Glutamatergic neuron (in vitro differentiated cells): ENCODE results near the gene GPR156. TPM values are rescaled to one million over a fixed set of nuclear protein-coding genes. Genes with fewer than 3 reads are reported as not detected.
A peak's percentile ranks its signal among the peaks of the same experiment; 100 is the strongest.
"Not testable (repeated sequence)": the region's sequence is repeated elsewhere in the genome, so short reads cannot be mapped to it uniquely, and the experiment has no call there.

ENCODE experiments used
- DNase-seq: peaks from one replicate; pipeline ENCODE4 v3.0.0; 2022
- H3K27ac Mint-ChIP-seq: one replicate; pipeline ENCODE4 v1.8.0; 2020; ENCODE audit warnings: mild to moderate bottlenecking, mixed read lengths, inconsistent platforms; ENCODE audit not compliant: unreplicated experiment
- H3K27me3 Mint-ChIP-seq: one replicate; pipeline ENCODE4 v1.8.0; 2020; ENCODE audit warnings: mild to moderate bottlenecking, moderate library complexity, mixed read lengths, inconsistent platforms; ENCODE audit not compliant: unreplicated experiment
- H3K36me3 Mint-ChIP-seq: one replicate; pipeline ENCODE4 v1.8.0; 2020; ENCODE audit warnings: mild to moderate bottlenecking, mixed read lengths, inconsistent platforms; ENCODE audit not compliant: unreplicated experiment
- H3K4me1 Mint-ChIP-seq: one replicate; pipeline ENCODE4 v1.8.0; 2020; ENCODE audit warnings: mild to moderate bottlenecking, low read depth, mixed read lengths, inconsistent platforms; ENCODE audit not compliant: unreplicated experiment
- H3K4me3 Mint-ChIP-seq: one replicate; pipeline ENCODE4 v1.8.0; 2020; ENCODE audit warnings: mild to moderate bottlenecking, mixed read lengths, inconsistent platforms; ENCODE audit not compliant: unreplicated experiment
- H3K9me3 Mint-ChIP-seq: one replicate; pipeline ENCODE4 v1.8.0; 2020; ENCODE audit warnings: mild to moderate bottlenecking, moderate library complexity, mixed read lengths, inconsistent platforms; ENCODE audit not compliant: unreplicated experiment
- total RNA-seq: library from RNA; stranded (reverse); fragmentation: NEBNext Ultra II Directional; extraction: Animal tissue kit (Norgen Biotek cat#: 25700); gene quantifications from one replicate; pipeline ENCODE4 v1.2.1, GENCODE V29; 2021; ENCODE audit not compliant: unreplicated experiment
- TF ChIP-seq, protein P1 (sequence below): fragments of 200-600 bp; sonication (generic); IDR thresholded peaks from one replicate; pipeline ENCODE4 v1.5.0; 2021; ENCODE audit not compliant: partially characterized antibody, unreplicated experiment

GPR156 gene
- total RNA-seq, 1 donor from 2014 or later, result 0.83 TPM

- no peaks in the 10 kb centered on the region for H3K4me1 Mint-ChIP-seq
- TF ChIP-seq, protein P1, sequence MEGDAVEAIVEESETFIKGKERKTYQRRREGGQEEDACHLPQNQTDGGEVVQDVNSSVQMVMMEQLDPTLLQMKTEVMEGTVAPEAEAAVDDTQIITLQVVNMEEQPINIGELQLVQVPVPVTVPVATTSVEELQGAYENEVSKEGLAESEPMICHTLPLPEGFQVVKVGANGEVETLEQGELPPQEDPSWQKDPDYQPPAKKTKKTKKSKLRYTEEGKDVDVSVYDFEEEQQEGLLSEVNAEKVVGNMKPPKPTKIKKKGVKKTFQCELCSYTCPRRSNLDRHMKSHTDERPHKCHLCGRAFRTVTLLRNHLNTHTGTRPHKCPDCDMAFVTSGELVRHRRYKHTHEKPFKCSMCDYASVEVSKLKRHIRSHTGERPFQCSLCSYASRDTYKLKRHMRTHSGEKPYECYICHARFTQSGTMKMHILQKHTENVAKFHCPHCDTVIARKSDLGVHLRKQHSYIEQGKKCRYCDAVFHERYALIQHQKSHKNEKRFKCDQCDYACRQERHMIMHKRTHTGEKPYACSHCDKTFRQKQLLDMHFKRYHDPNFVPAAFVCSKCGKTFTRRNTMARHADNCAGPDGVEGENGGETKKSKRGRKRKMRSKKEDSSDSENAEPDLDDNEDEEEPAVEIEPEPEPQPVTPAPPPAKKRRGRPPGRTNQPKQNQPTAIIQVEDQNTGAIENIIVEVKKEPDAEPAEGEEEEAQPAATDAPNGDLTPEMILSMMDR, result no peak
- no peak overlapping the region for H3K27ac Mint-ChIP-seq
- H3K36me3 Mint-ChIP-seq, result no peaks in the 10 kb centered on the region
- no peak for DNase-seq
- H3K9me3 Mint-ChIP-seq, result no peaks in the 10 kb centered on the region
- no peak overlapping the region for H3K4me3 Mint-ChIP-seq
- H3K27me3 Mint-ChIP-seq, result no peaks in the 10 kb centered on the region
Observed at GRCh38 chr3:120299403-120299802, 14.4 kb upstream of the GPR156 start.

DNA sequence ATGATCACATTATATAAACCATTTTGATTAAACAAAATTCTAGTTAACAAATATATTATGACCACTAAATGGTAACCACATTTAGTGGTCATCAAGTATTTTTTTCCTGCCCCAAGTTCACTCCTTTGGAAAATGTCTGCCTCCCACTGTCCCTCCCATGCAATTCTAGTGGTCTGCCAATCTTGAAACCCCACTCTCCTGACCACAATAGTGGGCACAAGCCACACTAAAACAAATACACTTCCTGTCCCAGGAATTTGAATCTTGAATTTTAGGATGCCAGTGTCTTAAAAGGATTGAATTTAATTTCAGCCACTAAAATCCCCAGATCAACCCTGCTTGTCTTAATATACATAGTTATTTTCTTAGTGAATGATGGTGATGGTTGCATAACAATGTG, 14.0 kb upstream of the GPR156 start:
- H3K27ac Mint-ChIP-seq, result no peak overlapping the region
- H3K27me3 Mint-ChIP-seq, result no peaks in the 10 kb centered on the region
- TF ChIP-seq, protein P1, result no peak
- peaks cover under 1% of the 10 kb centered on the region for H3K9me3 Mint-ChIP-seq
- H3K4me1 Mint-ChIP-seq, result no peaks in the 10 kb centered on the region
- H3K4me3 Mint-ChIP-seq, result no peak overlapping the region
- DNase-seq, result no peak
- no peaks in the 10 kb centered on the region for H3K36me3 Mint-ChIP-seq

DNA sequence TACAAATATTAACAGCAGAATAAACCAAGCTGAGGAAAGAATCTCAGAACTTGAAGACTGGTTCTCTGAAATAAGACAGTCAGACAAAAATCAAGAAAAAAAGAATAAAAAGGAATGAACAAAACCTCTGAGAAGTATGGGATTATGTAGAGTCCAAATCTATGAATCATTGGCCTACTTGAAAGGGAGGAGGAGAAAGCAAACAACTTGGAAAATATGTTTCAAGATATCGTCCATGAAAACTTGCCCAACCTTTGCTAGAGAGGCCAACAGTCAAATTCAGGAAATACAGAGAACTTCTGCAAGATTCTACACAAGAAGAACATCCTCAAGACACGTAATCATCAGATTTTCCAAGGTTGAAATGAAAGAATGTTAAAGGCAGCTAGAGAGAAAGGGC, 6.5 kb upstream of the GPR156 start:
- not testable (repeated sequence) for H3K27me3 Mint-ChIP-seq, H3K4me1 Mint-ChIP-seq, H3K27ac Mint-ChIP-seq, DNase-seq, H3K9me3 Mint-ChIP-seq, H3K4me3 Mint-ChIP-seq
- H3K36me3 Mint-ChIP-seq, result peaks cover 16% of the 10 kb centered on the region

- DNase-seq, result no peak
- H3K36me3 Mint-ChIP-seq, result peaks cover 16% of the 10 kb centered on the region
- no peak overlapping the region for H3K4me3 Mint-ChIP-seq
- peaks cover 13% of the 10 kb centered on the region for H3K27me3 Mint-ChIP-seq
- H3K9me3 Mint-ChIP-seq, result peaks cover 9% of the 10 kb centered on the region
- no peak overlapping the region for H3K27ac Mint-ChIP-seq
- peaks cover 2% of the 10 kb centered on the region for H3K4me1 Mint-ChIP-seq
- TF ChIP-seq, protein P1, result no peak
Observed at GRCh38 chr3:120289636-120290035, 4.6 kb upstream of the GPR156 start.

DNA sequence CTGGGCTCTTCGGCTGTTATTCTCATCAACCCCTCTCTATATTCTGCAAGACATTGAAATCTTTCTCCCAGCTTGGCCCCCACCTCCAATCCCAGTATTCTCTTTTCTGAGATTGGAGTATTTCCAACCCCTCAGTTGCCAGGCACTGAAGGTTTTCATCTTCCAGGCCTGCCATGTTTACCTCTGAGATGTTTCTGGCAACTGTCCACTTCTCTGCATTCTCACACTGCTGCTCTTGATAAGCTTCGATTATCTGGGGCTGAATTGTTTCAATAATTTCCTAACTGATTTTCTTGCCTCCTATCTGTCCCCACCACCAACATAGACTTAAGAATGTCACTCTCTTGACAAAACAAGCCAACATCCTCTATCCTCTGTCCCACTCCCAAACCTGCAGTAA, 1.4 kb upstream of the GPR156 start:
- Mint-ChIP-seq H3K27me3 (peaks cover 15% of the 10 kb centered on the region), H3K4me3 (no peak overlapping the region), H3K4me1 (peaks cover 7% of the 10 kb centered on the region), H3K9me3 (peaks cover 5% of the 10 kb centered on the region), H3K36me3 (peaks cover 10% of the 10 kb centered on the region), H3K27ac (no peak overlapping the region)
- no peak for DNase-seq
- TF ChIP-seq, protein P1, result no peak

- H3K36me3 Mint-ChIP-seq, result peaks cover 7% of the 10 kb centered on the region
- no peak overlapping the region for H3K27ac Mint-ChIP-seq
- H3K4me3 Mint-ChIP-seq, result peak overlapping the region; percentile 72
- peaks cover 8% of the 10 kb centered on the region for H3K9me3 Mint-ChIP-seq
- peaks cover 11% of the 10 kb centered on the region for H3K4me1 Mint-ChIP-seq
- DNase-seq, result no peak
- TF ChIP-seq, protein P1, result no peak
- H3K27me3 Mint-ChIP-seq, result peaks cover 15% of the 10 kb centered on the region
Observed at GRCh38 chr3:120285508-120285841, 453 bp upstream of the GPR156 start.
